Breast epithelium (tissue), 3 donors: ENCODE results near the gene SPATA7.

Experiments
- CTCF ChIP-seq, 3 donors: fragments of 450-650 bp; IDR thresholded peaks; one replicate each; pipeline ENCODE4 v1.5.1; 2016 to 2017; ENCODE audit warnings: antibody characterized with exemption in 3 of 3, mild to moderate bottlenecking in 3 of 3, moderate library complexity in 3 of 3
- POLR2A ChIP-seq: fragments of 450-650 bp; IDR thresholded peaks from one replicate; pipeline ENCODE4 v1.6.1; 2016; ENCODE audit warnings: antibody characterized with exemption, mild to moderate bottlenecking, moderate library complexity

- TF ChIP-seq POLR2A (no peak), CTCF (IDR thresholded peaks at IDR 0.05) (no peak)
These were observed 5.6 kb upstream of the SPATA7 start for GRCh38 chr14:88379706-88380343.
